Measurements from ENCODE around the gene UPK2.

DNA sequence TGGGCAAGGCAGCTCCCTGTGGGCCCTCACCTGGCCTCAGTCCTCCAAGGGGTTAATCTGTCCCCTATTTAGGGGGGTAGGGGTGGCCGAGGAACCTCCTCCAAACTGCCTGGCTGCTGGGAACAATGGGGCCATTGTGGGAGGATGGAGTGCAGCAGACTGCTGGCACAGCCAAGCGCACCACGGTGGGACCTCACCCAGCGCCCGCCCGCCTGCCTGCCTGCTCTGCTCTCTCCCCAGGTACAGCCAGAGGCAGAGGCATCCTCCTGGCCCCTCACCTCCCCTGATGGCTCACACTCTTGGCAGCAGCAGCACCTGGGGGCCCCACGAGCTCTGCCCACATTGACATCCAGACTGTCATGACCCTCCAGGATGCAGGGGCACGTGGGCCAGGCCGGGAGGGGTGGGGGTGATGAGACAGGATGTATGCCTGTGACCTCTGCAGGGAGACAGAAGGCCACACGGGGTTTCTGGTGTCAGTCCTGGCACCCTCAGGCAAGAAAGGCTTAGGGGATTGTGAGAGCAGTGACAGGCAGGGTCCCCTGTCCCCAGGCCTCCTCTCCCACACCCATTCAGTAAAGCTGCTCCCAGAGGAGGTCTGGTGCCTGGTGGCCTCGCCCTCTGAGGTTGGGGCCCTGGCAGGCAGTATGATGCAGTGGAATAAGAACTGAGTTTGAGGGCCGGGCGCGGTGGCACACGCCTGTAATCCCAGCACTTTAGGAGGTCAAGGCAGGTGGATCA lies 41.8 kb upstream of the UPK2 start:
- TF ChIP-seq, protein P1, sequence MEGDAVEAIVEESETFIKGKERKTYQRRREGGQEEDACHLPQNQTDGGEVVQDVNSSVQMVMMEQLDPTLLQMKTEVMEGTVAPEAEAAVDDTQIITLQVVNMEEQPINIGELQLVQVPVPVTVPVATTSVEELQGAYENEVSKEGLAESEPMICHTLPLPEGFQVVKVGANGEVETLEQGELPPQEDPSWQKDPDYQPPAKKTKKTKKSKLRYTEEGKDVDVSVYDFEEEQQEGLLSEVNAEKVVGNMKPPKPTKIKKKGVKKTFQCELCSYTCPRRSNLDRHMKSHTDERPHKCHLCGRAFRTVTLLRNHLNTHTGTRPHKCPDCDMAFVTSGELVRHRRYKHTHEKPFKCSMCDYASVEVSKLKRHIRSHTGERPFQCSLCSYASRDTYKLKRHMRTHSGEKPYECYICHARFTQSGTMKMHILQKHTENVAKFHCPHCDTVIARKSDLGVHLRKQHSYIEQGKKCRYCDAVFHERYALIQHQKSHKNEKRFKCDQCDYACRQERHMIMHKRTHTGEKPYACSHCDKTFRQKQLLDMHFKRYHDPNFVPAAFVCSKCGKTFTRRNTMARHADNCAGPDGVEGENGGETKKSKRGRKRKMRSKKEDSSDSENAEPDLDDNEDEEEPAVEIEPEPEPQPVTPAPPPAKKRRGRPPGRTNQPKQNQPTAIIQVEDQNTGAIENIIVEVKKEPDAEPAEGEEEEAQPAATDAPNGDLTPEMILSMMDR (IDR thresholded peaks at IDR 0.05) = no peak
- TF ChIP-seq POLR2A (IDR thresholded peaks at IDR 0.05) = peak in 2 of 3 donors; percentile 20 to 47
